Sigmoid colon (tissue), 7 donors: ENCODE results near the gene PTH1R. TPM values are rescaled to one million over a fixed set of nuclear protein-coding genes. Genes with fewer than 3 reads are reported as not detected.

ENCODE experiments used
- DNase-seq: peaks from one replicate; pipeline ENCODE4 v3.0.0-alpha.2; 2019
- H3K27ac ChIP-seq, 4 donors: fragments of 200-600 bp; sonication (generic); one replicate each; pipeline ENCODE4 v1.5.1; 2016 to 2019; ENCODE audit warnings: mild to moderate bottlenecking in 1 of 4
- H3K27me3 ChIP-seq, 3 donors: fragments of 200-600 bp; sonication (generic); one replicate each; pipeline ENCODE4 v1.5.1; 2019; ENCODE audit warnings: mild to moderate bottlenecking in 1 of 3
- H3K36me3 ChIP-seq, 4 donors: fragments of 200-600 bp; sonication (generic); one replicate each; pipeline ENCODE4 v1.5.1; 2016 to 2019
- H3K4me1 ChIP-seq, 4 donors: fragments of 200-600 bp; sonication (generic); one replicate each; pipeline ENCODE4 v1.5.1; 2017 to 2019
- H3K4me3 ChIP-seq, 4 donors: fragments of 200-600 bp; sonication (generic); one replicate each; pipeline ENCODE4 v1.5.1; 2017 to 2019; ENCODE audit warnings: mild to moderate bottlenecking in 2 of 4, moderate library complexity in 1 of 4
- H3K9me3 ChIP-seq, 4 donors: fragments of 200-600 bp in 3 of 4; sonication (generic) in 3 of 4; one replicate each; pipeline versions ENCODE4 v1.5.1 to v1.6.1; 2013 to 2019
- CTCF ChIP-seq, 4 experiments: fragments of 450-650 bp in 3 of 4; fragments of 200-600 bp in 1 of 4; IDR thresholded peaks; one replicate each; pipeline ENCODE4 v1.5.1; 2016 to 2019; ENCODE audit warnings: antibody characterized with exemption in 4 of 4, mild to moderate bottlenecking in 3 of 4, moderate library complexity in 2 of 4
- EP300 ChIP-seq, 4 donors: sonication (generic); formaldehyde crosslinking; IDR thresholded peaks; one replicate each; pipeline ENCODE4 v1.6.1; 2017; ENCODE audit warnings: antibody characterized with exemption in 4 of 4
- POLR2A ChIP-seq, 2 donors: fragments of 450-650 bp; IDR thresholded peaks; one replicate each; pipeline ENCODE4 v1.6.1; 2016; ENCODE audit warnings: antibody characterized with exemption in 2 of 2, mild to moderate bottlenecking in 2 of 2, moderate library complexity in 2 of 2
- POLR2AphosphoS5 ChIP-seq, 4 donors: sonication (generic); formaldehyde crosslinking; IDR thresholded peaks; one replicate each; pipeline ENCODE4 v1.6.1; 2017; ENCODE audit warnings: antibody characterized with exemption in 4 of 4
- WGBS, 2 donors: extraction: QIAGEN DNeasy Blood & Tissue Kit; methylation state at CpG; one replicate each; pipeline ENCODE4 v1.1.7; 2013; 5-methylcytosine and 5-hydroxymethylcytosine counted together
- intact Hi-C: fragments of 100-400 bp; cut with DNase I; formaldehyde crosslinking; loops from one replicate; pipeline ENCODE4 v1.15.1; 2023
- polyA plus RNA-seq, 3 donors: library from polyadenylated mRNA; stranded (reverse); fragments of 200-250 nt; gene quantifications; one replicate each; pipeline ENCODE4 v1.2.3, GENCODE V29; 2013
- total RNA-seq, 4 donors: library from RNA; depleted of rRNA; stranded (reverse); fragments of >200 nt; gene quantifications; one replicate each; pipeline ENCODE4 v1.1.0, GENCODE V29; 2016
- donor health status: healthy with polysubstance abuse.
- donor health status: Bipolar disorder and iron deficiency.
- donor health status: healthy.

The PTH1R gene
- total and polyA plus RNA-seq, 7 donors = 1.2 to 9.0 (median 4.6) TPM

- no peak overlapping the region for H3K4me3 ChIP-seq
- DNase-seq = no peak
- no peaks in the 10 kb centered on the region for H3K9me3 ChIP-seq
- 77 to 87% methylated on average over 11 of the region's 11 CpGs for WGBS, 2 donors
- intact Hi-C loops = no loop called here
- no peak for TF ChIP-seq CTCF (IDR thresholded peaks at IDR 0.05)
- TF ChIP-seq EP300 (IDR thresholded peaks at IDR 0.05) = no peak
- TF ChIP-seq POLR2A (IDR thresholded peaks at IDR 0.05) = no peak
- no peak overlapping the region for H3K27ac ChIP-seq
- no peaks in the 10 kb centered on the region for H3K36me3 ChIP-seq
- no peaks in the 10 kb centered on the region for H3K27me3 ChIP-seq
- no peaks in the 10 kb centered on the region for H3K4me1 ChIP-seq
These were observed 18.4 kb upstream of the PTH1R start for GRCh38 chr3:46859001-46859710.

- Histone ChIP-seq H3K4me3 (no peak overlapping the region), H3K27ac (no peak overlapping the region), H3K4me1 (peaks cover 0 to 5% (median 2%) of the 10 kb centered on the region in 4 donors), H3K9me3 (no peaks in the 10 kb centered on the region), H3K36me3 (no peaks in the 10 kb centered on the region), H3K27me3 (no peaks in the 10 kb centered on the region)
- WGBS, 2 donors = 83 to 87% methylated on average over 19 of the region's 19 CpGs
- DNase-seq = peak; percentile 63
- intact Hi-C loops = no loop called here
- no peak for TF ChIP-seq CTCF (IDR thresholded peaks at IDR 0.05)
- no peak for TF ChIP-seq EP300 (IDR thresholded peaks at IDR 0.05)
- TF ChIP-seq POLR2A (IDR thresholded peaks at IDR 0.05) = no peak
- TF ChIP-seq POLR2AphosphoS5 (IDR thresholded peaks at IDR 0.05) = no peak
These were observed 17.3 kb upstream of the PTH1R start for GRCh38 chr3:46860017-46860809.

- H3K27ac ChIP-seq = no peak overlapping the region
- no peaks in the 10 kb centered on the region for H3K27me3 ChIP-seq
- TF ChIP-seq POLR2AphosphoS5 (IDR thresholded peaks at IDR 0.05) = no peak
- no peak for TF ChIP-seq EP300 (IDR thresholded peaks at IDR 0.05)
- no peak for TF ChIP-seq POLR2A (IDR thresholded peaks at IDR 0.05)
- no peak for TF ChIP-seq CTCF (IDR thresholded peaks at IDR 0.05)
- H3K9me3 ChIP-seq = no peaks in the 10 kb centered on the region
- WGBS, 2 donors = 87 to 91% methylated on average over 10 of the region's 10 CpGs
- no peak overlapping the region for H3K4me3 ChIP-seq
- peaks cover 0 to 6% (median 3%) of the 10 kb centered on the region in 4 donors for H3K4me1 ChIP-seq
- H3K36me3 ChIP-seq = no peaks in the 10 kb centered on the region
- intact Hi-C loops = no loop called here
- peak; percentile 55 for DNase-seq
These were observed 16.5 kb upstream of the PTH1R start for GRCh38 chr3:46860810-46861604.

- no peak for TF ChIP-seq POLR2A (IDR thresholded peaks at IDR 0.05)
- no peak for TF ChIP-seq POLR2AphosphoS5 (IDR thresholded peaks at IDR 0.05)
- TF ChIP-seq EP300 (IDR thresholded peaks at IDR 0.05) = no peak
- no peak for TF ChIP-seq CTCF (IDR thresholded peaks at IDR 0.05)
- intact Hi-C loops = no loop called here
- WGBS, 2 donors = 76 to 82% methylated on average over 12 of the region's 12 CpGs
These were observed 15.7 kb upstream of the PTH1R start for GRCh38 chr3:46861605-46862368.

More at GRCh38 chr3:46861605-46862368, 15.7 kb upstream of the PTH1R start:
- Histone ChIP-seq H3K27ac (no peak overlapping the region), H3K4me1 (peaks cover 0 to 6% (median 3%) of the 10 kb centered on the region in 4 donors), H3K4me3 (no peak overlapping the region), H3K36me3 (no peaks in the 10 kb centered on the region), H3K9me3 (no peaks in the 10 kb centered on the region), H3K27me3 (no peaks in the 10 kb centered on the region)
- DNase-seq = peak; percentile 53
